Stimulated activated CD8-positive, alpha-beta memory T cell treated with anti-CD3 and anti-CD28 coated beads, Interleukin-4, amount 100 ng/mL, for 24 hours (primary cell): ENCODE data around the gene GOLPH3.
A peak's percentile ranks its signal among the peaks of the same experiment; 100 is the strongest.
"Not testable (repeated sequence)": the region's sequence is repeated elsewhere in the genome, so short reads cannot be mapped to it uniquely, and the experiment has no call there.

ENCODE experiments used
- DNase-seq: peaks from one replicate; pipeline ENCODE4 v3.0.0-alpha.2; 2020; ENCODE audit warnings: low read depth

Gene GOLPH3

GRCh38 chr5:32174011-32174870 lies at the start of gene GOLPH3:
Gene GOLPH3, minus strand, starts transcription at chr5:32174319. Its CDS starts 285 bp downstream, at chr5:32174034.
- peak; percentile 91 for DNase-seq

- no peak for DNase-seq
Observed at GRCh38 chr5:32222723-32223470, 48.8 kb upstream of the GOLPH3 start.

DNA sequence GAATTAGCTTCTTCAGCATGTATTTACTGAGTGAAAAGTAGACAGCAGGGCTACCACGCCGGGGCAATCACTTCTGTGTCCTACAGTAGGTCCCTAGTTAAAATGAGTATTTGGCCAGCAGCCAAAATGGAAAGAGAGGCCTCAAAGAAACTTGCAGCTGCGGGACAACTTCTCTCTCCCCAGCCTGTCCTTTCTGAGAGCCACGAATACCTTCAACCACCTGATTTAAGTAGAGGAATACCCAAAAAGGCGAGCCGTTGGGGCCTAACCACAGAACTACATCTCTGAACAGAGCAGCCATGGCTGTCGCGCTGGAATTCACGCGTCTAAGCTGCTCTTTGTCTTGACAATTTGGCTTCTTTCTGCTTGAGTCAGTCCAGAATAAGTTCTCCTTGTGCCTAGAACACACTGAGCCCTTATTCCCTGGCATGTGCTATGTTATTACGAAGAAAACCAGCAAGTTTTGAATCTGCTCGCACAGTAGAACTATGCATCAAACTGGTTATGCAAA lies 43.8 kb upstream of the GOLPH3 start:
- no peak for DNase-seq

- DNase-seq, result not testable (repeated sequence)
Observed at GRCh38 chr5:32214344-32214743, 40.2 kb upstream of the GOLPH3 start.

- no peak for DNase-seq
Observed at GRCh38 chr5:32210151-32210550, 36.0 kb upstream of the GOLPH3 start.

GRCh38 chr5:32208837-32209236 lies 34.7 kb upstream of the GOLPH3 start:
- not testable (repeated sequence) for DNase-seq

- no peak for DNase-seq
Observed at GRCh38 chr5:32207355-32207634, 33.2 kb upstream of the GOLPH3 start.

- no peak for DNase-seq
Observed at GRCh38 chr5:32206509-32207354, 32.6 kb upstream of the GOLPH3 start.

- DNase-seq, result no peak
Observed at GRCh38 chr5:32206053-32206452, 31.9 kb upstream of the GOLPH3 start.

DNA sequence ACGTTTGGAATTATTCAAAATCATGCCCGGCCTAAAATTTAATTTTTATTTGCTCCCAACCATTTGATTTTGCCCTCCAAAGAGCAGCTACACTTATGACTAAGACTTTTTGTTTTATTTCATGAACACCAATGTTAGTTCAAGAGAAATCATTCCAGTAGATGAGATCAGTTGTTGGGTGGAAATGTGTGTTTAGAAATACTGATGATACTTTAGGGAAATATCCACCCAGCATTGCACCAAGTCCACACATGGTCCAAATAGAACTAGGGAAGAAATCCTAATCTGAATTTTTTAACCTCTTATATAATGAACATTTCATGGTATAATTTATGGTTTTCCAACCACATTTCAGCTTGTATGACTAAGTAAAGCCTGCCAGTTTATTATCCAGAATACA lies 28.3 kb upstream of the GOLPH3 start:
- DNase-seq, result no peak

GRCh38 chr5:32201122-32201753 lies 27.1 kb upstream of the GOLPH3 start:
- no peak for DNase-seq

- DNase-seq, result no peak
Observed at GRCh38 chr5:32197032-32197431, 22.9 kb upstream of the GOLPH3 start.

DNA sequence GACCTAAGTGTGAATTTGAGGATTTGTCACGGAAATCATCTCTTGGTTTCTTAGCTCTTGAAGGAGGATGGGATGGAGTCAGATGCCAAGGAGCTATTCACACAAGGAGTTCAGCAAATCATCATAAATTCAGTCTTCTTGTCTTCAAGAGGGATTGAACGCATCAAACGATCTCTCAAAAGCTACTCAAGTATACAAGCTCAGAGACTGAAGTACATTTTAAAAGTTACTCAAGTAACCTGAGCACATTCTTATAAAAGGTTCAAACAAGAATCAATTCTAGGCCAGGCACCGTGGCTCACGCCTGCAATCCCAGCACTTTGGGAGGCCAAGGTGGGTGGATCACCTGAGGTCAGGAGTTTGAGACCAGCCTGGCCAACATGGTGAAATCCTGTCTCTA lies 21.1 kb upstream of the GOLPH3 start:
- DNase-seq, result no peak

- DNase-seq, result no peak
Observed at GRCh38 chr5:32193591-32193990, 19.5 kb upstream of the GOLPH3 start.

DNA sequence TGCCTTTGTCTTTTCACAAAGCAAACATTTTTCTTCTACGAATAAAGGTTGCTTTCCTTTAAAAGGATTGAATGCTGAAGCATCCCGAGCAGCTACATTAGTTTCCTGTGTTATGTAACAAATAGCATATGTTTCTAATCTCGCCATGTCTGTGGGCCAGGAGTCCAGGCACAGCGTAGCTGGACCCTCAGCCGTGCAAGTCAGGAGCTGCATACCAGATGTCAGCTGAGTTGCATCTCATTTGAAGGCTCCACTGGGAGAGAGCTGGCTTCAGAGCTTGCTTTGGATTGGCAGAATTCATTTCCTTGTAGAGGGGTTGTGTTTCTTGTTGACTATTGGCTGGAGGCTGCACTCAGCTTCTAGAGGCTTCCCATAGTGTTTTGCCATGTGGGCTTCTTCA lies 16.0 kb upstream of the GOLPH3 start:
- no peak for DNase-seq

DNA sequence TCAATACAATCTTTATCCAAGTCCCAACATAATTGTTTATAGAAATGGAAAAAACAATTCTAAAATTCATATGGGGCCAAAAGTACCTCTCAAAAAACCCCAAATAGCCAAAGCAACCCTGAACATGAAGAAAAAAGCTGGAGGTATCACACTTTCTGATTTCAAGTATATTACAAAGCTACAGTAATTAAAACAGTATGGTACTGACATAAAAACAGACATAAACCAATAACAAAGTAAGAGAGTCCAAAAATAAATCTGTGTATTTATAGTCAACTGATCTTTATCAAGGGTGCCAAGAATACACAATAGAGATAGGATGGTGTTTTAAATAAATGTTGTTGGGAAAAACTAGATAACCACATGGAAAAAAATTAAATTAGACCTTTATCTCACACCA lies 13.6 kb upstream of the GOLPH3 start:
- no peak for DNase-seq

- no peak for DNase-seq
Observed at GRCh38 chr5:32182463-32183063, 8.4 kb upstream of the GOLPH3 start.

DNA sequence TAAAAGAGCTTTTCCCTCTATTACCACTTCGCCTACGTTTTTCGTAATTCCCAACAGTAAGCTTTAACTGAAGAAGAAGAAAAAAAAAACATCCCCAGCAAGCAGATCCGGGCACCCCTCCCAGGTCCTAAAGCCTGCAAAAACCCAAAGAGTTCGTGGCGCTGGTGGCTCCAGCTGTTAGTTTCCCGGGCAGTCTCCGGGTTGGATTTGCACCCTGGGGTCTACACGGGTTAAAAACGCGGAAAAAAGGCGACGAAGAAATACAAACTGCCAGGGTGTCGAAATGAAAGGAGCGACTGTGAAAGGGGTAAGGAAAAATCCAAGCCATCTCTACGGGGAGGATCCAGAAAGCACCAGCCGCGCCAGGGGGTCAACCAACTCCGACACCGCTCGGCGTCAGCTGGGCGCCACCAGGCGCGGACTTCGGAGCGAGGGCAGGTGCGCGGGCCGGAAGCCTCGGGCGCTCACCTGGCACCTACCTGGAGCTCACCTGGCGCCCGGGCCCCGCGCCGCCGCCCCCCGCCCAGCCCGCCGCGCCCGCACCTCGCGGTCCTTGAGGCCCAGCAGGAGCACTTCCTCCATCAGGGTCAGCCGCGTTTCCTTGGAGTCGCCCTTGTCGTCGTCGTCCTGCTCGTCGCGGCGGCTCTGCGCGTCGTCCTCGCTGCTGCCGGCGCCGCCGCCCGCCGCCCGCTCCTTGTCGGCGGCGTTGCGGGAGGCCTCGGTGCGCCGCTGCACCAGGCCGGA lies 680 bp downstream of the GOLPH3 start:
- no peak for DNase-seq

GRCh38 chr5:32172923-32173266 lies 1.2 kb downstream of the GOLPH3 start:
- no peak for DNase-seq

DNA sequence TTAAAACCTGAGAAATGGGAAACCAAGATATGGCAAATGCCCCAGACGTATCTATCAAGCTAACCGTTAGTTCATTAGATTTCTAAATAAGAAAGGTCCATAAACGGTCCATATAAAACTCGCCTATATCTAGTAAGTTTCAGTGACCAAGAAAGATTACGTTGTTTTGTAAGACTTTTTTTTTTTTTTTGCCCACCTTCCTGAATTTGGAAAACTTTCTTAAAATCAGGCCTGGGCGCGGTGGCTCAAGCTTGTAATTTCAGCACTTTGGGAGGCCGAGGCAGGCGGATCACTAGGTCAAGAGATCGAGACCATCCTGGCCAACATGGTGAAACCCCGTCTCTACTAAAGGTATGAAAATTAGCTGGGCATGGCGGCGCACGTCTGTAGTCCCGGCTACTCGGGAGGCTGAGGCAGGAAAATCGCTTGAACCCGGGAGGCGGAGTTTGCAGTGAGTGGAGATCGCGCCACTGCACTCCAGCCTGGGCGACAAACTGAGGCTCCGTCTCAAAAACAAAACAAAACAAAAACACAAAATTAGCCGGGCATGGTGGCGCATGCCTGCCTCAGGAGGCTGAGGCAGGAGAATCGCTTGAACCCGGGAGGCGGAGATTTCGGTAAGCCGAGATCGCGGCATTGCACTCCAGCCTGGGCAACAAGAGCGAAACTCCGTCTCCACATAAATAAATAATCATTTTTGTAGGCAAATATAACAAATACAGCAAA lies 1.8 kb downstream of the GOLPH3 start:
- not testable (repeated sequence) for DNase-seq
